ENCODE data around the gene TCEAL8.

Gene TCEAL8

GRCh38 chrX:103254921-103255493 lies at the start of gene TCEAL8:
Gene TCEAL8 (minus strand): TSS chrX:103255155. CDS start chrX:103253979, 1,176 bp downstream.
- TF ChIP-seq CTCF (IDR thresholded peaks at IDR 0.05; ENCODE audit: low read depth, low read length) = no peak
- DNase-seq (ENCODE audit: extremely low read depth, low read depth) = peak; percentile 32

- no peak for DNase-seq (ENCODE audit: extremely low read depth, low read depth)
- no peak for TF ChIP-seq CTCF (IDR thresholded peaks at IDR 0.05; ENCODE audit: low read depth, low read length)
These were observed 49.8 kb upstream of the TCEAL8 start for GRCh38 chrX:103304705-103305104.

- no peak for DNase-seq (ENCODE audit: extremely low read depth, low read depth)
- TF ChIP-seq CTCF (IDR thresholded peaks at IDR 0.05; ENCODE audit: low read depth, low read length) = no peak
These were observed 38.2 kb upstream of the TCEAL8 start for GRCh38 chrX:103293118-103293517.

- no peak for TF ChIP-seq CTCF (IDR thresholded peaks at IDR 0.05; ENCODE audit: low read depth, low read length)
These were observed 24.7 kb upstream of the TCEAL8 start for GRCh38 chrX:103279624-103280023.

GRCh38 chrX:103276581-103277002 lies 21.6 kb upstream of the TCEAL8 start, which contains the start of gene TCEAL5:
Gene TCEAL5 (minus strand): TSS chrX:103276750. CDS start chrX:103274563, 2,187 bp downstream.
- TF ChIP-seq CTCF (IDR thresholded peaks at IDR 0.05; ENCODE audit: low read depth, low read length) = no peak

More at GRCh38 chrX:103279624-103280023, 24.7 kb upstream of the TCEAL8 start:
- no peak for DNase-seq (ENCODE audit: extremely low read depth, low read depth)

GRCh38 chrX:103275947-103276567 lies 21.1 kb upstream of the TCEAL8 start:
- no peak for DNase-seq (ENCODE audit: extremely low read depth, low read depth)
- TF ChIP-seq CTCF (IDR thresholded peaks at IDR 0.05; ENCODE audit: low read depth, low read length) = no peak

More at GRCh38 chrX:103276581-103277002, 21.6 kb upstream of the TCEAL8 start, which contains the start of gene TCEAL5:
- DNase-seq (ENCODE audit: extremely low read depth, low read depth) = no peak

- TF ChIP-seq CTCF (IDR thresholded peaks at IDR 0.05; ENCODE audit: low read depth, low read length) = no peak
- no peak for DNase-seq (ENCODE audit: extremely low read depth, low read depth)
These were observed 19.3 kb upstream of the TCEAL8 start for GRCh38 chrX:103274284-103274683.
